ENCODE measurements around the gene MGAT5. TPM values are rescaled to one million over a fixed set of nuclear protein-coding genes. Genes with fewer than 3 reads are reported as not detected.

The MGAT5 gene
- total and polyA plus RNA-seq, 7 experiments from 2014 or later = 5.3 to 48.0 (median 40.0) TPM

- H3K27ac Mint-ChIP-seq = peak overlapping the region in 1 of 9 donors; percentile 47
Measured at GRCh38 chr2:134459706-134460406, 206.0 kb downstream of the MGAT5 start.

GRCh38 chr2:134460583-134460998, 206.7 kb downstream of the MGAT5 start:
- no peaks in the 10 kb centered on the region for H3K27me3 ChIP-seq (ENCODE audit: control insufficient read depth in 2 of 2, insufficient read depth in 2 of 2, low read length in 2 of 2)
- H3K9me3 ChIP-seq (ENCODE audit: control insufficient read depth in 2 of 3, low read length in 3 of 3) = no peaks in the 10 kb centered on the region
- POLR2A ChIA-PET = no interaction called here
- intact Hi-C loops (cut with micrococcal nuclease) = loop anchor here in 1 of 2 donors (1.0 kb wide), 1 partner anchor 438 kb away; no protein-coding TSS in a partner anchor
- DNase-seq (peak in 6 of 9 donors; percentile 12 to 33 (median 21)), ATAC-seq (peak; percentile 41)
- no peak overlapping the region for H3K4me3 ChIP-seq (ENCODE audit: low read length)
- no peaks in the 10 kb centered on the region for H3K4me1 ChIP-seq (ENCODE audit: control insufficient read depth in 2 of 2, insufficient read depth in 2 of 2, low read length in 2 of 2)
- Mint-ChIP-seq H3K4me1 (no peaks in the 10 kb centered on the region), H3K36me3 (peaks cover 0 to under 1% (median 0%) of the 10 kb centered on the region in 5 donors), H3K4me3 (no peak overlapping the region), H3K9me3 (no peaks in the 10 kb centered on the region), H3K27me3 (no peaks in the 10 kb centered on the region), H3K27ac (no peak overlapping the region)
- no peak overlapping the region for H3K27ac ChIP-seq (ENCODE audit: low read depth, low read length)
- CTCF ChIA-PET = interaction anchor here (1.1 to 1.4 kb wide), 2 partner anchors 10 to 438 kb away, joined by 3 to 4 read pairs; no protein-coding TSS in a partner anchor
- peaks cover 0 to under 1% (median 0%) of the 10 kb centered on the region in 3 experiments for H3K36me3 ChIP-seq (ENCODE audit: control insufficient read depth in 2 of 3, insufficient read depth in 3 of 3, low read length in 3 of 3)

More at GRCh38 chr2:134459706-134460406, 206.0 kb downstream of the MGAT5 start:
- Mint-ChIP-seq H3K36me3 (peaks cover 0 to 8% (median 0%) of the 10 kb centered on the region in 5 donors), H3K4me1 (no peaks in the 10 kb centered on the region), H3K27me3 (no peaks in the 10 kb centered on the region), H3K4me3 (no peak overlapping the region), H3K9me3 (no peaks in the 10 kb centered on the region)
- Histone ChIP-seq H3K9me3 (ENCODE audit: control insufficient read depth in 2 of 3, low read length in 3 of 3) (no peaks in the 10 kb centered on the region), H3K27ac (ENCODE audit: low read depth, low read length) (no peak overlapping the region), H3K36me3 (ENCODE audit: control insufficient read depth in 2 of 3, insufficient read depth in 3 of 3, low read length in 3 of 3) (peaks cover 0 to 4% (median 0%) of the 10 kb centered on the region in 3 experiments), H3K27me3 (ENCODE audit: control insufficient read depth in 2 of 2, insufficient read depth in 2 of 2, low read length in 2 of 2) (no peaks in the 10 kb centered on the region), H3K4me1 (ENCODE audit: control insufficient read depth in 2 of 2, insufficient read depth in 2 of 2, low read length in 2 of 2) (no peaks in the 10 kb centered on the region), H3K4me3 (ENCODE audit: low read length) (no peak overlapping the region)
- no peak for ATAC-seq
- ChIA-PET CTCF (interaction anchor here (1.1 to 1.4 kb wide), 2 partner anchors 9 to 439 kb away, joined by 3 to 4 read pairs; no protein-coding TSS in a partner anchor), POLR2A (no interaction called here)
- no peak for DNase-seq
- intact Hi-C loops (cut with micrococcal nuclease) = loop anchor here in 1 of 2 donors (1.0 to 10.0 kb wide), 2 partner anchors 235 to 438 kb away; no protein-coding TSS in a partner anchor

GRCh38 chr2:134461511-134461910, 207.6 kb downstream of the MGAT5 start:
- Mint-ChIP-seq H3K27ac (no peak overlapping the region), H3K36me3 (no peaks in the 10 kb centered on the region), H3K4me3 (no peak overlapping the region), H3K4me1 (no peaks in the 10 kb centered on the region), H3K27me3 (no peaks in the 10 kb centered on the region), H3K9me3 (no peaks in the 10 kb centered on the region)
- ATAC-seq = peak; percentile 10
- H3K36me3 ChIP-seq (ENCODE audit: control insufficient read depth in 2 of 3, insufficient read depth in 3 of 3, low read length in 3 of 3) = no peaks in the 10 kb centered on the region
- no peaks in the 10 kb centered on the region for H3K27me3 ChIP-seq (ENCODE audit: control insufficient read depth in 2 of 2, insufficient read depth in 2 of 2, low read length in 2 of 2)
- ChIA-PET CTCF (interaction anchor here (1.0 kb wide), 1 partner anchor 437 kb away, joined by 5 read pairs; no protein-coding TSS in a partner anchor), POLR2A (no interaction called here)
- intact Hi-C loops (cut with micrococcal nuclease) = no loop called here
- H3K9me3 ChIP-seq (ENCODE audit: control insufficient read depth in 2 of 3, low read length in 3 of 3) = no peaks in the 10 kb centered on the region
- no peak for DNase-seq
- H3K4me3 ChIP-seq (ENCODE audit: low read length) = no peak overlapping the region
- no peaks in the 10 kb centered on the region for H3K4me1 ChIP-seq (ENCODE audit: control insufficient read depth in 2 of 2, insufficient read depth in 2 of 2, low read length in 2 of 2)
- no peak overlapping the region for H3K27ac ChIP-seq (ENCODE audit: low read depth, low read length)

GRCh38 chr2:134462275-134462674, 208.4 kb downstream of the MGAT5 start:
- CTCF ChIA-PET = interaction anchor here (1.4 kb wide), 1 partner anchor 11 kb away, joined by 8 read pairs; no protein-coding TSS in a partner anchor
- Mint-ChIP-seq H3K27ac (no peak overlapping the region), H3K4me3 (no peak overlapping the region), H3K4me1 (no peaks in the 10 kb centered on the region), H3K27me3 (no peaks in the 10 kb centered on the region), H3K9me3 (no peaks in the 10 kb centered on the region), H3K36me3 (no peaks in the 10 kb centered on the region)
- Histone ChIP-seq H3K4me1 (ENCODE audit: control insufficient read depth in 2 of 2, insufficient read depth in 2 of 2, low read length in 2 of 2) (no peaks in the 10 kb centered on the region), H3K4me3 (ENCODE audit: low read length) (no peak overlapping the region), H3K9me3 (ENCODE audit: control insufficient read depth in 2 of 3, low read length in 3 of 3) (no peaks in the 10 kb centered on the region), H3K36me3 (ENCODE audit: control insufficient read depth in 2 of 3, insufficient read depth in 3 of 3, low read length in 3 of 3) (no peaks in the 10 kb centered on the region), H3K27me3 (ENCODE audit: control insufficient read depth in 2 of 2, insufficient read depth in 2 of 2, low read length in 2 of 2) (no peaks in the 10 kb centered on the region), H3K27ac (ENCODE audit: low read depth, low read length) (no peak overlapping the region)
- POLR2A ChIA-PET = no interaction called here
- ATAC-seq (no peak), DNase-seq (no peak)
- intact Hi-C loops (cut with micrococcal nuclease) = no loop called here

- H3K9me3 Mint-ChIP-seq = no peaks in the 10 kb centered on the region
- H3K27me3 Mint-ChIP-seq = no peaks in the 10 kb centered on the region
- no peak overlapping the region for H3K27ac ChIP-seq (ENCODE audit: low read depth, low read length)
- no peak for ATAC-seq
- no peak overlapping the region for H3K27ac Mint-ChIP-seq
- no peaks in the 10 kb centered on the region for H3K4me1 Mint-ChIP-seq
- H3K4me3 ChIP-seq (ENCODE audit: low read length) = no peak overlapping the region
- H3K36me3 ChIP-seq (ENCODE audit: control insufficient read depth in 2 of 3, insufficient read depth in 3 of 3, low read length in 3 of 3) = no peaks in the 10 kb centered on the region
- no peaks in the 10 kb centered on the region for H3K9me3 ChIP-seq (ENCODE audit: control insufficient read depth in 2 of 3, low read length in 3 of 3)
- intact Hi-C loops (cut with micrococcal nuclease) = no loop called here
- no peaks in the 10 kb centered on the region for H3K4me1 ChIP-seq (ENCODE audit: control insufficient read depth in 2 of 2, insufficient read depth in 2 of 2, low read length in 2 of 2)
- ChIA-PET CTCF (interaction anchor here (1.4 kb wide), 1 partner anchor 12 kb away, joined by 8 read pairs; no protein-coding TSS in a partner anchor), POLR2A (no interaction called here)
- no peak overlapping the region for H3K4me3 Mint-ChIP-seq
- DNase-seq = no peak
- H3K36me3 Mint-ChIP-seq = no peaks in the 10 kb centered on the region
- no peaks in the 10 kb centered on the region for H3K27me3 ChIP-seq (ENCODE audit: control insufficient read depth in 2 of 2, insufficient read depth in 2 of 2, low read length in 2 of 2)
Measured at GRCh38 chr2:134462791-134463698, 209.2 kb downstream of the MGAT5 start.

- ATAC-seq = no peak
- Mint-ChIP-seq H3K27me3 (no peaks in the 10 kb centered on the region), H3K4me3 (no peak overlapping the region), H3K36me3 (no peaks in the 10 kb centered on the region), H3K9me3 (no peaks in the 10 kb centered on the region), H3K4me1 (no peaks in the 10 kb centered on the region), H3K27ac (no peak overlapping the region)
- Histone ChIP-seq H3K36me3 (ENCODE audit: control insufficient read depth in 2 of 3, insufficient read depth in 3 of 3, low read length in 3 of 3) (no peaks in the 10 kb centered on the region), H3K4me3 (ENCODE audit: low read length) (no peak overlapping the region), H3K27ac (ENCODE audit: low read depth, low read length) (no peak overlapping the region), H3K4me1 (ENCODE audit: control insufficient read depth in 2 of 2, insufficient read depth in 2 of 2, low read length in 2 of 2) (no peaks in the 10 kb centered on the region), H3K9me3 (ENCODE audit: control insufficient read depth in 2 of 3, low read length in 3 of 3) (no peaks in the 10 kb centered on the region), H3K27me3 (ENCODE audit: control insufficient read depth in 2 of 2, insufficient read depth in 2 of 2, low read length in 2 of 2) (no peaks in the 10 kb centered on the region)
- DNase-seq = no peak
- ChIA-PET CTCF (no interaction called here), POLR2A (no interaction called here)
- intact Hi-C loops (cut with micrococcal nuclease) = no loop called here
Measured at GRCh38 chr2:134463699-134464022, 209.8 kb downstream of the MGAT5 start.

Data from naive thymus-derived CD4-positive, alpha-beta T cell (primary cell).